Spinal cord (tissue), 10 donors: Measurements from ENCODE around the gene SCIMP. TPM values are rescaled to one million over a fixed set of nuclear protein-coding genes. Genes with fewer than 3 reads are reported as not detected.
"Not testable (repeated sequence)": the region's sequence is repeated elsewhere in the genome, so short reads cannot be mapped to it uniquely, and the experiment has no call there.

Experiments
- DNase-seq, 6 donors: peaks; one replicate each; pipeline versions ENCODE4 v3.0.0 to v3.0.0-alpha.2; 2013 to 2015; ENCODE audit warnings: low spot score in 6 of 6, low read depth in 4 of 6
- H3K27ac ChIP-seq: one replicate; pipeline ENCODE4 v1.5.1; 2013; ENCODE audit warnings: low read depth, low read length, control low read depth
- H3K27me3 ChIP-seq: one replicate; pipeline ENCODE4 v1.6.1; 2013; ENCODE audit warnings: low read length; ENCODE audit not compliant: control insufficient read depth, insufficient read depth
- H3K36me3 ChIP-seq: one replicate; pipeline ENCODE4 v1.6.1; 2013; ENCODE audit warnings: low read length; ENCODE audit not compliant: control insufficient read depth, insufficient read depth
- H3K4me1 ChIP-seq: one replicate; pipeline ENCODE4 v1.6.1; 2013; ENCODE audit warnings: low read length; ENCODE audit not compliant: control insufficient read depth, insufficient read depth
- H3K4me3 ChIP-seq: one replicate; pipeline ENCODE4 v1.5.1; 2013; ENCODE audit warnings: low read depth, low read length, control low read depth
- H3K9me3 ChIP-seq: one replicate; pipeline ENCODE4 v1.6.1; 2013; ENCODE audit warnings: low read length; ENCODE audit not compliant: control insufficient read depth, insufficient read depth
- WGBS: methylation state at CpG from one replicate; pipeline ENCODE4 v1.1.5; 2013; ENCODE audit warnings: missing lambda C conversion rate; ENCODE audit not compliant: insufficient coverage; 5-methylcytosine and 5-hydroxymethylcytosine counted together
- polyA plus RNA-seq, 2 donors: library from polyadenylated mRNA; unstranded; fragments of 120-200 nt; gene quantifications; one replicate each; pipeline ENCODE4 v1.2.1, GENCODE V29; 2013; ENCODE audit not compliant: insufficient read length in 2 of 2
- total RNA-seq, 2 donors: library from RNA; depleted of rRNA in 1 of 2; stranded (reverse); fragments of 120-200 nt in 1 of 2; fragments of >200 nt in 1 of 2; gene quantifications; one replicate each; pipeline versions ENCODE4 v1.2.3 to v1.2.4, GENCODE V29; 2013 to 2014
- donor health status: healthy.

Gene SCIMP
- total and polyA plus RNA-seq, 4 donors: 0.72 to 2.4 (median 1.3) TPM

- not testable (repeated sequence) for H3K36me3 ChIP-seq, H3K4me3 ChIP-seq, H3K4me1 ChIP-seq, H3K27me3 ChIP-seq, H3K9me3 ChIP-seq, H3K27ac ChIP-seq, DNase-seq
- 64% methylated on average over 3 of the region's 7 CpGs for WGBS
Measured at GRCh38 chr17:5165791-5166564, 68.7 kb downstream of the SCIMP start.

- peak in 1 of 6 donors; percentile 7 for DNase-seq
- H3K27me3 ChIP-seq: no peaks in the 10 kb centered on the region
- no peak overlapping the region for H3K4me3 ChIP-seq
- H3K27ac ChIP-seq: no peak overlapping the region
- no peaks in the 10 kb centered on the region for H3K9me3 ChIP-seq
- no CpG with 5 or more reads among the region's 6 CpGs for WGBS
- no peaks in the 10 kb centered on the region for H3K36me3 ChIP-seq
- H3K4me1 ChIP-seq: no peaks in the 10 kb centered on the region
Measured at GRCh38 chr17:5164436-5164835, 70.2 kb downstream of the SCIMP start.

GRCh38 chr17:5161793-5162192 lies 72.9 kb downstream of the SCIMP start:
- H3K27me3 ChIP-seq, H3K36me3 ChIP-seq, H3K4me3 ChIP-seq, H3K27ac ChIP-seq, H3K9me3 ChIP-seq, H3K4me1 ChIP-seq, DNase-seq: not testable (repeated sequence)
- WGBS: 100% methylated on average over 2 of the region's 3 CpGs

DNA sequence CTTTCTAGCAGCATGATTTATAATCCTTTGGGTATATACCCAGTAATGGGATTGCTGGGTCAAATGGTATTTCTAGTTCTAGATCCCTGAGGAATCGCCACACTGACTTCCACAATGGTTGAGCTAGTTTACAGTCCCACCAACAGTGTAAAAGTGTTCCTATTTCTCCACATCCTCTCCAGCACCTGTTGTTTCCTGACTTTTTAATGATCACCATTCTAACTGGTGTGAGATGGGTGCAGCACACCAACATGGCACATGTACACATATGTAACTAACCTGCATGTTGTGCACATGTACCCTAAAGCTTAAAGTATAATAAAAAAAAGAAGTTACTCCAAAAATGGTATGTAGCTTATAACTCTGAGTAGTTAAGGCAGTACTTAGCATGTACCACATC lies 74.0 kb downstream of the SCIMP start:
- not testable (repeated sequence) for H3K36me3 ChIP-seq

More for the DNA sequence above, 74.0 kb downstream of the SCIMP start:
- DNase-seq, H3K9me3 ChIP-seq, H3K27me3 ChIP-seq, H3K27ac ChIP-seq, H3K4me3 ChIP-seq, H3K4me1 ChIP-seq: not testable (repeated sequence)
- WGBS: no CpG with 5 or more reads among the region's 1 CpG

Other genes starting within 250 kb of the SCIMP start
- gene CAMTA2, start 247.2 kb downstream of the SCIMP start, total RNA-seq: 10 to 100 TPM; 12.6 to 20.3 TPM
- 10 to 100 TPM; 84.3 to 96.1 TPM for gene CAMTA2, start 247.2 kb downstream of the SCIMP start, polyA plus RNA-seq
- gene INCA1, start 237.3 kb downstream of the SCIMP start, total RNA-seq: 1 to 10 TPM in 1 of 2 donors, under 1 TPM in 1; 0.50 to 2.0 TPM
- 1 to 10 TPM; 7.1 to 7.9 TPM for gene INCA1, start 237.3 kb downstream of the SCIMP start, polyA plus RNA-seq
- 10 to 100 TPM; 24.4 to 52.3 TPM for gene KIF1C, start 236.9 kb downstream of the SCIMP start, total RNA-seq
- 10 to 100 TPM; 41.7 to 56.0 TPM for gene KIF1C, start 236.9 kb downstream of the SCIMP start, polyA plus RNA-seq
- gene SLC52A1, start 199.4 kb downstream of the SCIMP start, total RNA-seq: not detected
- under 1 TPM; 0.19 to 0.38 TPM for gene SLC52A1, start 199.4 kb downstream of the SCIMP start, polyA plus RNA-seq
- 1 to 10 TPM; 8.9 to 9.7 TPM for gene ZFP3, start 156.4 kb downstream of the SCIMP start, total RNA-seq
- gene ZFP3, start 156.4 kb downstream of the SCIMP start, polyA plus RNA-seq: 10 to 100 TPM; 13.2 to 16.1 TPM
- gene ZNF232, start 123.0 kb downstream of the SCIMP start, total RNA-seq: 10 to 100 TPM in 1 of 2 donors, 1 to 10 TPM in 1; 8.7 to 16.5 TPM
- 10 to 100 TPM; 12.6 to 29.5 TPM for gene ZNF232, start 123.0 kb downstream of the SCIMP start, polyA plus RNA-seq
- gene USP6, start 118.8 kb downstream of the SCIMP start, total RNA-seq: under 1 TPM; 0.10 to 0.66 TPM
- gene USP6, start 118.8 kb downstream of the SCIMP start, polyA plus RNA-seq: 1 to 10 TPM; 3.2 to 9.8 TPM
- gene ZNF594, start 43.0 kb downstream of the SCIMP start, total RNA-seq: 10 to 100 TPM; 17.9 to 25.9 TPM
- gene ZNF594, start 43.0 kb downstream of the SCIMP start, polyA plus RNA-seq: 10 to 100 TPM; 12.4 to 15.0 TPM
- 10 to 100 TPM; 72.0 to 83.7 TPM for gene RABEP1, start 47.4 kb upstream of the SCIMP start, total RNA-seq
- 100 to 1,000 TPM in 1 of 2 donors, 10 to 100 TPM in 1; 90.9 to 105 TPM for gene RABEP1, start 47.4 kb upstream of the SCIMP start, polyA plus RNA-seq
- gene NUP88, start 184.8 kb upstream of the SCIMP start, total RNA-seq: 10 to 100 TPM; 56.5 to 86.0 TPM
- 10 to 100 TPM; 41.3 to 57.5 TPM for gene NUP88, start 184.8 kb upstream of the SCIMP start, polyA plus RNA-seq
- 10 to 100 TPM; 50.1 to 84.3 TPM for gene RPAIN, start 185.3 kb upstream of the SCIMP start, total RNA-seq
- gene RPAIN, start 185.3 kb upstream of the SCIMP start, polyA plus RNA-seq: 100 to 1,000 TPM in 1 of 2 donors, 10 to 100 TPM in 1; 89.7 to 111 TPM
- 100 to 1,000 TPM in 1 of 2 donors, 10 to 100 TPM in 1; 100.0 to 145 TPM for gene C1QBP, start 204.3 kb upstream of the SCIMP start, total RNA-seq
- 100 to 1,000 TPM; 150 to 152 TPM for gene C1QBP, start 204.3 kb upstream of the SCIMP start, polyA plus RNA-seq
- gene DHX33, start 234.1 kb upstream of the SCIMP start, total RNA-seq: 10 to 100 TPM; 10.5 to 12.9 TPM
- gene DHX33, start 234.1 kb upstream of the SCIMP start, polyA plus RNA-seq: 10 to 100 TPM; 14.3 to 16.2 TPM